Suppressor macrophage (primary cell): Measurements from ENCODE around the gene EIF4A3.

ENCODE experiments used
- DNase-seq, 4 experiments: peaks; one replicate each; pipeline ENCODE4 v3.0.0-alpha.2; 2020 to 2022
- total RNA-seq, 17 experiments: gene quantifications; one replicate each; lab custom pipeline; 2026; ENCODE audit warnings: mixed read lengths in 6 of 17, inconsistent platforms in 3 of 17; lab: John Stamatoyannopoulos, UW

The EIF4A3 gene
- 66.5 to 114 (median 84.6) reads per million in 17 experiments for total RNA-seq

DNA sequence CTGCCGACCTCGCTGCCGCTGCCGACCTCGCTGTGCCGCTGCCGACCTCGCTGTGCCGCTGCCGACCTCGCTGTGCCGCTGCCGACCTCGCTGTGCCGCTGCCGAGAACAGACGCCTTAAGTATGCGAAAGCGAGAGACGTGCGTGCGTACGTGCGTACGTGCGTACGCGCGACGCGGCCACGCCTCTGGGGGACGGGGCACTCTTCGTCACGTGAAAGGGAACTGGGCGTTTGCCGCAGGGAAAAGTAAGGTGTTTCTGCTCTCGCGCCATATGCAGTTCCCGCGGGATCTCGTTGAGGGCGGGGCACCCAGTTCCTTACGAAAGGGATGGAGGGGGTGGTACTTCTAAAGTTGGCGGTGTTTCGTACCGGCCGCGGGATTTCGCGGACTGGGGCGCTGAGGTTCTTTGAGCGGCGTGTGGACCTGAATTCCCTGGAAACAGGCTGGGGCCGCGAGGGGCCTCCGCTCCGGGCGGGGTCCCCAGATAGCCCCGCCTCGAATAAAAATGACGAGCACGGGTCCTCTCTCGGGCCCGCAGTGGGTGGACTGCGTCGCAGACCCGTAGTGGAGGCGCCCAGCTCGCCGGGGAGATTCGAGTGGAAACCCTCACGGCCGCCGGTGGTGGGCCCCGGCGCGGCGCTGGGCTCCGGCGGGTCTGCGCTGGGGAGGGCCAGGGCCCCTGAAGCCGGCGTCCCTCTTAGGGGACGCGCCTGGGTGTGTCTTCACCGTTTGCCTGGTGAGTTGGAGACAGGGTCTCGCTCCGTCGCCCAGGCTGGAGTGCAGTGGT is at the start of gene EIF4A3:
TSS of gene EIF4A3 (minus strand) at position 94 of the 788 bp plus-strand sequence. CDS start 167 bp downstream, outside the sequence.
- DNase-seq = peak; percentile 99 to 100 (median 100)

DNA sequence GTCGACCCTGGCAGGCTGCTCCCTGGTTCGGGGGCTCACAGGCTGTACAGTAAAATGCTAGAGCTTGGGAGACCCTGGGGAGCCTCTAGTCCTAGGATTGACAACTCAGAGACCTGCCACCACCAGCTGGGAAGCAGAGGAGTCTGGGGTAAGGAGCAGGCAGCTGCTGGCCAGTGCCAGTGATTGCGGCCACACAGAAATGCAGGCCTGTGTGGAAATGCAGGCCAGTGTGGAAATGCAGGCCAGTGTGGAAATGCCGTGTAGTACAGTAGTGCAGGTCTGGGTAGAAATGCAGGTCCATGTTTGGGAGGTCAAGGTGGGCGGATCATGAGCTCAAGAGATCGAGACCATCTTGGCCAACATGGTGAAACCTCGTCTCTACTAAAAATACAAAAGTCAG is 49.7 kb upstream of the EIF4A3 start:
- peak in 2 of 4 experiments; percentile 30 to 35 for DNase-seq

DNA sequence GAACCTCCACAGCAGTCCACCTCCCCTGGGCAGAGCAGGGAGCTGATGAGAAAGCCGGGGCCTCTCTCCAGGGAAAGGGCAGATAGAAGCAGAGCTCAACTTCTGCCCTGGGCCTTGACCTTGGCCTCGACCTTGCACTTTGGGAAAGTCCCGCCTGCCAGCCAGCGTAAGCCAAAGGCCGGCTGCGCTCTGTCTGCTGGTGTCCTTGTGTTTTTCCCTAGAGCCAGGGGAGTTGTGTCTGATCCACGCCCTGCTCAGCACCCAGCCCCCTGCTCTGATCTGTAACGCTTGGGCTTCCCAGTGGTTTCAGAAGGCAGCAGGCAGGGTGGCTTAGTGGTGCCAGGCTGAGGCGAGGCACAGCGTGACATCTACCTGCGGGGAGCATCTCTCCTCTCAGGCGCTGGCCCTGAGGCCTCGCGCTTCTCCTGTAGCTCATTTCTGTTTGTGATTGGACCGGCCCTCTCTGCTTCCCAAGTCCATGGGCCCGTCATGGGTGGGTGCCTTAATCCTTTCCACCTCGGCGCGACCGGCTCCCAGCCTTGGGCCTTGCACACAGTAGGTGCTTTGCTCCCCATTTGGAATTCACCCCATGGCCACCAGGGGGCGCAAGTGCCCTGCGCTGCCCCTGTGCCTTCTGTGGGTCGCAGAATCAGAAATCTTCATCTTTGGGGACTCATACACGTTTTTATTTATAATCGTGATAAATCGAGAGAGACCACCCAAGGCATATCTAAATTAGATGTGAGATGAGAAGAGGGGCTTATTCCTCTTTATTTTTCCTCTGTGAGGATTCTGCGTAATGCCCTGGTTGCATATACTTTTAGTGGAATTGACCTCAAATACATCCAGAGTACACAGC is 49.0 kb upstream of the EIF4A3 start:
- peak; percentile 41 to 74 (median 62) for DNase-seq

DNA sequence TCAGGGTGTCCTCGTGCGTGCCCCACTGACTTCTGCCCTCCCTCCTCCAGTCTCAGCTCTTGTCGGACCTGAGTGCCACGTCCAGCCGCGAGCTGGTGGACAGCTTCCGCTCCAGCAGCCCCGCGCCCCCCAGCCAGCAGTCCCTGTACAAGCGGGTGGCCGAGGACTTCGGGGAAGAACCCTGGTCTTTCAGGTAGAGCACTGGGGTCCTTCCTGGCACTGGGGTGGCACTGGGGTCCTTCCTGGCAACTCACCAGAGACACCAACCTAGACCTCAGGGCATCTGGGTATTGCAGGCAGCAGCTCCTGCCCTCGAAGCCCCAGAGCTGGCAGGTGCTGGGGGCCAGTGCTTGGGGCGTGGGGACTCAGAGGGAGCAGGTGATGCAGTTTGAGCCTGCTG is 48.2 kb upstream of the EIF4A3 start:
- DNase-seq = no peak

DNA sequence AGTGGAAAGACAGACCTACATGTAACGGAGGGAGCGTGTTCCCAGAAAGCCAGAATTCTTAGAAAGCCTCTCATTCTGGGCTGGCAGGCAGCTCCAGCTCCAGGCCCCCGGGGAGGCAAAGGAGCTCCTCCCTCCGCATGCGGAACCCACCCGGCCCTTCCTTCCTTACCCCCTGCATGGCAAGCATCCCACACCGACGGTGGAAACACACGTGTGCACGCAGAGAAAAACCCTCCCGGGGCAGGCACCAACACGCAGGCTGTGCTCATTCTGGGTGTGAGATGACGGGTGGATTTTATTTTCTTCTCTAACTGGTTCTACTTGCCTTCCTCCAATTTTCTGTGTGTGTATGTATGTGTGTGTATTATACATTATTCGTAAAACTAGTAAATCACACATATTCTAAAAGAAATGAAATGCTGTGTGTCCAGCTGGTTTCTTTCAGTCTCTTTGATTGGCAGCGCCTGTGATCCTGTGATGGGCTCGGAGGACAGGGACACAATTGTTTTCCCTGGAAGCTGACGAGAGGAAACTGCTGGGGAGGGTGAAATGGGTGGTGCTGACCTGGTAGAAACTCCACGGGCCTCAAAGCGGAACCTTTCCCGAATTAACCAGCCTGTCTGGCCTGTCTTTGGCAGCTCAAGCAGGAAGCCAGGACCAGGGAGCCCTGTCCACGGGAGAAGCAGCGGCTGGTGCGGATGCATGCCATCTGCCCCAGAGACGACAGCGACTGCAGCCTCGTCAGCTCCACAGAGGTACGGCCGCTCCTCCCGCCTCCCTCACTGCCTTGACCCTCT is 45.1 kb upstream of the EIF4A3 start:
- DNase-seq = peak in 1 of 4 experiments; percentile 61

DNA sequence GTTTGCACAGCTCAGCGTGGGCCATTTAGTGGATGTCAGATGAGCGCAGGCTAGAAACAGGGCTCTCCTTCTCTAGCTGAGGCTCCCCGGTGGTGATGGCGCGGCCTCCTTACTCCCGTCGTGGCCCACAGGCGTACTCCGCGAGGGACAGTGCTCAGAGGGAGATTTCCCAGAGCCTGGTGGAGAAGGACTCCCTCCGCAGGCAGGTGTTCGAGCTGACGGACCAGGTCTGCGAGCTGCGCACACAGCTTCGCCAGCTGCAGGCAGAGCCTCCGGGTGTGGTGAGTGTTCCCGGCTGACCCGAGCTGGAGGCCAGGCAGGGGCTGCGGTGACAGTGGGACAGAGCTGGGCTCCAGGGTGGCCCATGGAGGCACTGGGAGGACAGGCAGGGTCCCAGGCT is 44.3 kb upstream of the EIF4A3 start:
- no peak for DNase-seq

DNA sequence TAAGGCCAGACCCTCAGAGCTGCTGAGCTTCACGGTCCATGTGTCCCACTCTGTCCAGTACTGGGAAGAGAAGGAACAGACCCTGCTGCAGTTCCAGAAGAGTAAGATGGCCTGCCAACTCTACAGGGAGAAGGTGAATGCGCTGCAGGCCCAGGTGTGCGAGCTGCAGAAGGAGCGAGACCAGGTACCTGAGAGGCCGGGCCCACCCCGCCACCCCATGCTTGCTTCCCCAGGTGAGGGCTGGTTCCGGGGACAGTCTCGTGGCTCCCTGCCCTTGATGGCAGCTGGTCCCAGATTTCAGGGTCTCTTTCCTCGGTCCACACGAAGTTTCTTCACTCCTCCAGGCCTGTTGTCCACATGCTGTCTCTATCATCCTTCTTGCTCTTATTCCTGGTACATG is 43.8 kb upstream of the EIF4A3 start:
- DNase-seq = no peak

DNA sequence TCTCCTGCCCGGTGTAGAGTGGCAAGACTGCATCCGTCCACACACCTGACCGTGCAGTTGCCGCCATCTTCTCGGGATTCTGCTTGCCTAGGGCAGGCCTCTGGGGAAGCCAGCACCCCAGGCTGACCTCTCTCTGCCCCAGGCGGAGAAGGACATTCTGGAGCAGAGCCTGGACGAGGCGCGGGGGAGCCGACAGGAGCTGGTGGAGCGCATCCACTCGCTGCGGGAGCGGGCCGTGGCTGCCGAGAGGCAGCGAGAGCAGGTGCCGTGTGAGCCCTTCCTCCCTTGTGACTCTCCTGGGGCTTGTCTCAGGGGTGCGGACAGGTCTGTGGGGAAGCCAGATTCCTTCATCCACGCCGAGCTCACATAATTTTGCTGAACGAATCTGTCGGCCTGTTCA is 42.7 kb upstream of the EIF4A3 start:
- no peak for DNase-seq

DNA sequence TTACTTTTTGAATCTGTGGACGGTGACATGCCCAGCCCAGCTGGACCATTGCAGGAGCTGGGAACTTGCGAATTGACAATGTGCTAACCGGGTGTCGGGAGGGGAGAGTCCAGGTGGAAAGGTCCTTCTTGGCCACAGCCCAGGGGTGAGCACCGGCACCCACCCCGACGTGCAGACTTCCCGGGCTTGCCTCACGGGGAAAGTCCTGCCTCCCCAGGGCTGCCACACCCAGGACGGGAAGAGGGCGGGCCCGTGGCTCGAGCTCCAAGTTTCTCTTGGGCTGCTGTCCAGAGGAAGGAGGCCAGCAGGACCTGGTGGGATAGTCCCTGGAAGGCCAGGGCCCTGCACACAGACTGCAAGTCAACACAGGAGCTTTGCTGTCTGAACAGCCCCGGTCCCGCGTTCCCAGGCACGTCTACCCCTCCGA is 40.6 kb upstream of the EIF4A3 start:
- no peak for DNase-seq

DNA sequence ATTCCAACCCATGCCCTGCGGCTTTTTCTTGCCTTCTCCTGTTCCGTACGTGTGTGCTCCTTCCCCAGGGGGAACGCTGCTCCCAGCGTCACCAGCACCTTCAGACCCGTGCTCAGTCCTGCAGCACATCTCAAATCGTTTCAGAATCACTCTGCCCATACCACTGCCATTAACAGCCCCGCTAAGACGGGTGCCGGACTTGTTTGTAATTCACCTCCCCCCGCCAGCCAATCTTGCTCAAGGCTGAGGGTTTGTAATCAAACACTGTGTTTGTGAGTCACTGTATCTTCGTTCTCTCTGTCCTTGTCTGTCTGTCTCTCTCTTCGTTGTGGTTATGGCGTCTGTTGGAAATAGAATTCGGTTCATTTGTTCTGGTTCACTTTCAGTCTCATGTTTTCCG is 40.2 kb upstream of the EIF4A3 start:
- no peak for DNase-seq

DNA sequence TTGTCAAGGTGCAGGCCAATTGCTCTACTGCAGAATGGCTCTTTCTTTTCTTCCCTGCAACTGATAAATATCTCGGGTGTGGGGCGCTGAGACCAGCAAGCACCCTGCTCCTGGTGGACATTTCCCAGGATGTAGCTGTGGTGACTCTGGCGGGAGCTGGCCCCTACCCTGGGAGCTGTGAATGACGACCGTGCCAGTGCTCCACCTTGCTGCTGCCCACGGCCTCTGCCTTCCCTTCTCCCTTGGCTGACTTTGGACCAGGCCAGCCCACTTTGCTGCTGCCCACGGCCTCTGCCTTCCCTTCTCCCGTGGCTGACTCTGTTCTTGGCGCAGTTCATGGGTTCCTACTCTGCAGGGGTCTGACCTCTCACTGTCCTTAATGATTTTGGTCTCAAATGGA is 39.0 kb upstream of the EIF4A3 start:
- no peak for DNase-seq

DNA sequence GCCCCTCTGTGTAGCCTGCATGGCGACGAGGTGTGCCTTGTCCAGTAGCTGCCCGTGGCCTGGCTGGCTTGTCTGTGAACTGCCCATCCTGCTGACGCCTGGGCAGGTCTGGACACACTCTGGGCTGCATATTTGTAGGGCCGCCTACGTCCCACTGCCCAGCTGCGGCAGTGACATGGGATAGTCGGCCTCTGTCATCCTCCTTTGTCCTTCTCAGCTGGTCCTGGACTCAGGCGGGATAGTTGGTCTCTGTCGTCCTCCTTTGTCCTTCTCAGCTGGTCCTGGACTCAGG is 37.4 kb upstream of the EIF4A3 start:
- no peak for DNase-seq

DNA sequence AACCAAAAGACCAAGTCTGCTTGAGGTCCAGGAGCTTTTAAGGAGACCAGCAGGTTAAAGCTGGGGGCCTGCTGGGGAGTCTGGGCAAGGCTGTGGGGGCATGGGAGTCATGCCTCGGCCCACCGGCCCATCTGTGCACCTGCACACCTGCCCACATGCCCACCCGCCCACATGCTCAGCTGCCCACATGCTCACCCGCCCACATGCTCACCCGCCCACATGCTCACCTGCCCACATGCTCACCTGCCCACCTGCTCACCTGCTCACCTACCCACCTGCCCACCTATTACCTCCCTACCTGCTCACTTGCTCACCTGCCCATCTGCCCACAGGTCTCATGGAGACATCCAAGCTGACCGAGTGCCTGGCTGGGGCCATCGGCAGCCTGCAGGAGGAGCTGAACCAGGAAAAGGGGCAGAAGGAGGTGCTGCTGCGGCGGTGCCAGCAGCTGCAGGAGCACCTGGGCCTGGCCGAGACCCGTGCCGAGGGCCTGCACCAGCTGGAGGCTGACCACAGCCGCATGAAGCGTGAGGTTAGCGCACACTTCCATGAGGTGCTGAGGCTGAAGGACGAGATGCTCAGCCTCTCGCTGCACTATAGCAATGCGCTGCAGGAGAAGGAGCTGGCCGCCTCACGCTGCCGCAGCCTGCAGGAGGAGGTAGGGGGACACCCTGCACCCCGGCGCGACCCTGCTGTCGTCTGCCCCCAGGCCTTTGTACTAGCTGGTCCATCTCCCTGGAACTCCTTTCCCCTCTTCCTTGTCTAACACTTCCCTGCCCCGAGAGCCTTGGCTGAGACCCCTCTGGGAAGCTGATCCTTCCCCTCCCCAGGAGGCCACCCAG is 36.9 kb upstream of the EIF4A3 start:
- DNase-seq = no peak

DNA sequence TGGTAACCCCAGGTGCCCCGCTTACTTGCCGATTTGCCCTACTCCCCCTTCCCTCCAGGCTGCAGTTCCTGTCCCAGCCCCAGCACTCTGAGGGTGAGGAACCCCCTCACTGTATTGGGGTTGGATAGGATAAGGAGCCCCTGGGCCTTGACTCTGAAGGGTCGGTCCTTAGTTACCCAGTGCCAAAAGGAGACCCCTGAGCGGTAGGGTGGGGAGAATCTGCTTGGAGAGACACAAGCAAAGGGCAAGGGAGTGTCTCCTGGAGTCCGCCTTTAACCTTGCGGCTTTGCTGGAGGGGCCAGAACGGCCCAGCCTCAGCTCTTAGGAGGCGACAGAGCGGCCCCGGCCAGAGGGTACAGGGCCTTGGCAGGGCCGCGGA is 35.9 kb upstream of the EIF4A3 start:
- no peak for DNase-seq

DNA sequence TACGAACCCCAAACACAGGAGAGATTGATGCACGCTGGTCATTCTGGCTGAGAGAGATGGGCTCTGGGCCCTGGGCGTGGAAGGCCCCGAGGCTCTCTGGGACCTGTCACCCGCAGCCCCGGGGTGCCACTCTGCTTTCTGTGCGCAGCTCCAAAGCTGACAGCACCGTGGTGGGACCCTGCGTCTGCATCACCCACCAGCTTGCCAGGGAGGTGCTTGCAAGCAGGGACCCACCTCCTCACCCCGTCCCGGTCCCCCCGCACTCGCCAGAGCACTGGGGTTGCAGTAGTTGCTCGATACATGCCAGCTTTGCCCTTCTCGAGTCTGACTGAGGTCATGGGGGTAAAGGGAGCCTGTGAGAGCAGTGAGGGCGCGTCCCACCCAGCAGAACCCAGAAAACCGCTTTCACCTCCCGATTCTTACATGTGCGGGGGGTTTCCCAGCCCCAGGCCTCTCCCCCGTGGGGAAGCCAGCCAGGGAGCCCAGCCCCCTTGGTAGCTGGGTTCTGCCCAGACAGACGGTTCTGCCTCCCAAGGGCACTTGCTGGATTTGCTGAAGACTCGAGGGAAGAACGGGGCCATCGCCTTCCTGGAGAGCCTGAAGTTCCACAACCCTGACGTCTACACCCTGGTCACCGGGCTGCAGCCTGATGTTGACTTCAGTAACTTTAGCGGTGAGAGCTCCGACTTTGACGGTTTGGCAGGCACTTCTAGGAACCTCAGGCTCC is 35.4 kb upstream of the EIF4A3 start:
- DNase-seq = no peak

DNA sequence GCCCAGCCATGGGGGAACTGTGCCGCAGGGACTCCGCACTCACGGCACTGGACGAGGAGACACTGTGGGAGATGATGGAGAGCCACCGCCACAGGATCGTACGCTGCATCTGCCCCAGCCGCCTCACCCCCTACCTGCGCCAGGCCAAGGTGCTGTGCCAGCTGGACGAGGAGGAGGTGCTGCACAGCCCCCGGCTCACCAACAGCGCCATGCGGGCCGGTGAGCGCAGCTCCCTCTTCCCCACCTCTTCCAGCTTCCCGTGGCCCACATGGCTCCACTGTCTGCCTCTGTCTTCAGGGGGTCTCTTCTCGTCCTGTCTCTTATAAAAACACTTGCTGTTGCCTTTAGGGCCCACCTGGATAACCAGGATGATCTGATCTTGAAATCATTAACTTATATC is 34.5 kb upstream of the EIF4A3 start:
- DNase-seq = no peak

DNA sequence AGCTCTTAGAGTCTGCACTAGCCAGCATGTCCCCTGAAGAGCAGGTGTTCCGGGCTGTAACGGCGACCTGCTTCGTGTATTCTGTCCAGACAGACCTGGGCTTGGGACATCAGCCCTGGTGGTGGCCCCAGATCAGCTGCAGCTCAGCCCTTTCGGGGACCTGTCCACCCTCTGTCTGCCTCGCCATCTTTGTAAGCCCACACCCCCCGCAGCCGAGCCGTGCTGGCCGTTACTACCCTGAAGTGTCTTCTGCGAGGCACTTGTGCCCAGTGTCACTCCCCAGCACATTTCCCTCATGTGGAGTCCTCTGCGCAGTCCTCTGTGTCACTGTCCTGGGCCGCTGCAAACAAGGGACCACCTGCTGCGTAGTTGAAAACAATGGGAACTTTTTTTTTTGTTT is 33.3 kb upstream of the EIF4A3 start:
- no peak for DNase-seq

DNA sequence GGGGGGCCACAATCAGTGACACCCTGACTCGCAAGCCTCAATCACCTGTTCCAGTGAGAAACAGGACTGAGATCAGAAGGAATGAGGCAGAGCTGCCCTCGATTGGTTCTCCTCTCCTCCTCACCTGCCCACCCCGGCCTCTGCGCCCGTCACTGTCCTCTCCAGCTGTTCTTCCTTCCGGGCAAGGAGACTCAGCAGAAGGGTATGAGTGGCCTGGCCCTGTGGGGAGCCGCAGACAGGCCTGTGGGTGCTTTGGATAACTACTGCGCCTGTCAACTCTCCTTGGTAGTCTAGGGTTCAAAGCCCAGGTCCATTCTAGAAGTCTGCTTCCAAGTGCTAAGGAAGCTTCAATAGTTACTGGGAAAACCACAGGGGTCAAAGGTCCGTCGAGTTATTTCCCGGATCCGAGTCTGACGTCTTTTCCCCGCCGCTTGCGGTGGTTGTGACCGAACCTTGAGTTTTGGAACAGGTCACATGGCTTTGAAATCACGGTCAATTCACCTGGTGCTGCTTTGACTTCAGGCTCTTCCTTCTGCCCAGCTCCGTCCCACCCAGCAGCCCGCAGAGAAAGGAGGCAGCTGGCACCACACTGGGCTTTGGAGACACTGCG is 31.2 kb upstream of the EIF4A3 start:
- DNase-seq = no peak

DNA sequence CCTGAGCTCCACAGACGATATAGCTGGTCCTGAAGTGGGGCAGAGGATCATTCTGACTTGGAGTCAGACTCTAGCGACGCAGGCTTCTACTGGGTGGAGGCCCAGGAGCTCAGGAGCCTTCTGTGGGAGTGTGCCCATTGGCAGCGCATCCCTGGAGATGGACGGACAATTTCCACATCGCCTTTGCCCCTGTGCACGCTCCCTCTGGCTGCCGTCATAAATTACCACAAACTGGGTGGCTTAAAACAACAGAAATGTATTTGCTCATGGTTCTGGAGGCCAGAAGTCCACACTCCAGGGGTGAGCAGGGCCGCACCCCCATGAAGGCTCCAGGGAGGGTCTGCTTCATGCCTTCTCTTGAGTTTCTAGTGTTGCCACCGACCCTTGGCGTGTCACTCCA is 29.8 kb upstream of the EIF4A3 start:
- no peak for DNase-seq

DNA sequence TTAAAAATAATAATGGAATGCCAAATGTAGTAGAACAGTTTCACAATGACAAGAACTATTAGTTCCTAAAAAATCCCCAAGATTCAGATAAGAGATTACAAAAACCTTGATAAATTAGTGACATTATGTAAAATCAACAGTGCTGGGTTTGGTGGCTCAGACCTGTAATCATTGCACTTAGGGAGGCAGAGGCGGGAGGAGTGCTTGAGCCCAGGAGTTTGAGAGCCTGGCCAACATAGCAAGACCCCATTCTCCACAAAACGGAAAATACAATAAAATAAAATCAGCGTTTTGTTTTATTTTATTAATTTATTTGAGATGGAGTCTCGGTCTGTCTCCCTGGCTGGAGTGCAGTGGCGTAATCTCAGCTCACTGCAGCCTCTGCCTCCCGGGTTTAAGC is 27.0 kb upstream of the EIF4A3 start:
- DNase-seq = no peak

DNA sequence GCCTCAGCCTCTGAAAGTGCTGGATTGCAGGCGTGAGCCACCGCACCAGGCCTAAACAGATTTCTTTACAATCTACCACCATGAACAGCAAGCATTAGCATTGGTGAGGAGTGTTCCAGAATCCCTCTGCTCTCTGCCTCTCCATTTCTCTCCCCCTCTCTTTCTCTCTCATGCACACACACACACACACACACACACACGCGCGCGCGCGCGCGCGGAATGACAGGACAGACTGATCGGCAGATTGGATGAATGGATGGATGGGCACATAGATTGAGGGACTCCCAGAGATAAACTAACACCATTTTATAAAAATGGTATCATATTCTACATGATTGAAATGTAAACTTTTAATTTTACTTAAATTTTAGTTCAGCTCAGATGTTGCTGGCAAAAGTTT is 26.2 kb upstream of the EIF4A3 start:
- no peak for DNase-seq
